ENCODE data around the gene VIPR2. TPM values are rescaled to one million over a fixed set of nuclear protein-coding genes. Genes with fewer than 3 reads are reported as not detected.

Gene VIPR2
- total and polyA plus RNA-seq, 2 experiments from 2014 or later: 2.2 to 2.4 TPM

- H3K4me1 ChIP-seq (ENCODE audit: low read depth): no peaks in the 10 kb centered on the region
- no peak overlapping the region for H3K27ac ChIP-seq
- DNase-seq (ENCODE audit: low read depth in 1 of 2, low spot score in 1 of 2): no peak
- H3K36me3 ChIP-seq: no peaks in the 10 kb centered on the region
- no peaks in the 10 kb centered on the region for H3K9me3 ChIP-seq (ENCODE audit: low read depth)
- no peak overlapping the region for H3K4me3 ChIP-seq
- TF ChIP-seq, protein P1, sequence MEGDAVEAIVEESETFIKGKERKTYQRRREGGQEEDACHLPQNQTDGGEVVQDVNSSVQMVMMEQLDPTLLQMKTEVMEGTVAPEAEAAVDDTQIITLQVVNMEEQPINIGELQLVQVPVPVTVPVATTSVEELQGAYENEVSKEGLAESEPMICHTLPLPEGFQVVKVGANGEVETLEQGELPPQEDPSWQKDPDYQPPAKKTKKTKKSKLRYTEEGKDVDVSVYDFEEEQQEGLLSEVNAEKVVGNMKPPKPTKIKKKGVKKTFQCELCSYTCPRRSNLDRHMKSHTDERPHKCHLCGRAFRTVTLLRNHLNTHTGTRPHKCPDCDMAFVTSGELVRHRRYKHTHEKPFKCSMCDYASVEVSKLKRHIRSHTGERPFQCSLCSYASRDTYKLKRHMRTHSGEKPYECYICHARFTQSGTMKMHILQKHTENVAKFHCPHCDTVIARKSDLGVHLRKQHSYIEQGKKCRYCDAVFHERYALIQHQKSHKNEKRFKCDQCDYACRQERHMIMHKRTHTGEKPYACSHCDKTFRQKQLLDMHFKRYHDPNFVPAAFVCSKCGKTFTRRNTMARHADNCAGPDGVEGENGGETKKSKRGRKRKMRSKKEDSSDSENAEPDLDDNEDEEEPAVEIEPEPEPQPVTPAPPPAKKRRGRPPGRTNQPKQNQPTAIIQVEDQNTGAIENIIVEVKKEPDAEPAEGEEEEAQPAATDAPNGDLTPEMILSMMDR (IDR thresholded peaks at IDR 0.05; ENCODE audit: low read depth, low read length): no peak
- H3K27me3 ChIP-seq: peaks cover under 1% of the 10 kb centered on the region
Measured at GRCh38 chr7:159151231-159151630, 6.6 kb upstream of the VIPR2 start.

DNA sequence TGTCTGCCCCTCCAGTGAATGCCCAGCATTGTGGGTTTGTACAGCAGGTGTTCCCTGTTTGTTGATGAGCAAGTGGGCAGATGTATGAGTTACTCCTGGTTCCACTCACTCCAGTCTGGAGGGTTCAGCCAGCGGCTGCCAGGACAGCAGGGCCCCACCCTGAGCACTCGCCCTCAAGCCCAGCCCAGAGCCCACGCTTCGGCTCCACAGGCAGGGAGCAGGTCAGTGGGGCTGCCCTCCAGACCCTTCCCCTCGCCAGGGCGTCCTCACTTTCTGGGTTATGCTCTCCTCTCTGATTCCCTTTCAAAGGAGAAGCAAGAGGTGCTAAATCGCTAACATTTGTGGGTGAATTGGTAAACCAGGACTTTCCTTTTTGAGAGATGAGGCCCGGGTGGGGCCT is 4.8 kb upstream of the VIPR2 start:
- no peak for DNase-seq (ENCODE audit: low read depth in 1 of 2, low spot score in 1 of 2)
- no peak overlapping the region for H3K27ac ChIP-seq
- H3K4me3 ChIP-seq: no peak overlapping the region
- H3K36me3 ChIP-seq: no peaks in the 10 kb centered on the region
- TF ChIP-seq, protein P1 (IDR thresholded peaks at IDR 0.05; ENCODE audit: low read depth, low read length): no peak
- no peaks in the 10 kb centered on the region for H3K9me3 ChIP-seq (ENCODE audit: low read depth)
- no peaks in the 10 kb centered on the region for H3K4me1 ChIP-seq (ENCODE audit: low read depth)
- peaks cover 18% of the 10 kb centered on the region for H3K27me3 ChIP-seq

DNA sequence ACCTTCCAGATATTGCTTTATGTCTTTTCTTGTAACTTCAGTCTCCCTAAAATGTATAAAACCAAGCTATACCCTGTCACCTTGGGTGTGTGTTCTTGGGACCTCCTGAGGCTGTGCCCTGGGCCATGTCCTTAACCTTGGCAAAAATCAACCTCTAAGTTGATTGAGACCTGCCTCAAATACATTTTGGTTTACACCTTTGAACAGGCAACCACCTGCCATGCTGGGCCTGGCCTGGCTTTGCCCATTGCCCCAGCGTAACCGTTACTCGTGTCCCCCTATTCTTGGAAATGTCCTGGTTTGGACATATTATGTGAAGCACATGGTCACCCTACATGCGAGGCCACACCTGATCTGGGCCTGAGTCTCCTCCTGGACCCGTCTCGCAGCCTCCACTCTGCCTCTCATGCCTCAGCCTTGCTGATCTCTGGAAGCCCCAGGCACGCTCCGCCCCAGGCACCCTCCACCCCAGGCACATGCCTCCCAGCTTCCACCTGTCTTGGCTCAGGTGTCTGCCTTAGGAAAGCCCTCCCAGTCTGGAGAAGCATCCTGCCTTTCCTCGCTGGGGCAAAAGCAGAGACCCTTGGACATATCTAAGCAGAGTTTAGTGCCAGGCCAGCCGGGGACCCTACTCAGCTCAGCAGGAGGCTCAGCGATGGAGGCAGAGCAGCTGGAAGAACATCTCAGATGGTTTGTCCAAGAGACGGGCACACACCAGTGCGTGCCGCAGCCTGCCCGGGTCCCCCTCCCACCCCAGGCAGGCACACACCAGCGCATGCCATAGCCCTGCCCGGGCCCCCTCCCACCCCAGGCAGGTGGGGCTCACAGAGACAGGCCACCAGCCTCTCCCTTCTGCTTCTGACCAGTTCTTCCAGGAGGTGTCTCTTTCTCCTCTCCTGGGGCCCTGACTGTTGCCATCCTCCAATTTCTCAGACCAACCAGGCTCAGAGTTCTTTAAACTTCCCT is 4.0 kb upstream of the VIPR2 start:
- peaks cover 26% of the 10 kb centered on the region for H3K27me3 ChIP-seq
- peaks cover 2% of the 10 kb centered on the region for H3K4me1 ChIP-seq (ENCODE audit: low read depth)
- no peak overlapping the region for H3K4me3 ChIP-seq
- TF ChIP-seq, protein P1 (IDR thresholded peaks at IDR 0.05; ENCODE audit: low read depth, low read length): no peak
- no peaks in the 10 kb centered on the region for H3K9me3 ChIP-seq (ENCODE audit: low read depth)
- H3K27ac ChIP-seq: no peak overlapping the region
- DNase-seq (ENCODE audit: low read depth in 1 of 2, low spot score in 1 of 2): no peak
- no peaks in the 10 kb centered on the region for H3K36me3 ChIP-seq

GRCh38 chr7:159147687-159148086 is 3.0 kb upstream of the VIPR2 start:
- Histone ChIP-seq H3K36me3 (no peaks in the 10 kb centered on the region), H3K4me3 (no peak overlapping the region), H3K27me3 (peaks cover 36% of the 10 kb centered on the region), H3K27ac (no peak overlapping the region), H3K4me1 (ENCODE audit: low read depth) (peaks cover 6% of the 10 kb centered on the region), H3K9me3 (ENCODE audit: low read depth) (no peaks in the 10 kb centered on the region)
- TF ChIP-seq, protein P1 (IDR thresholded peaks at IDR 0.05; ENCODE audit: low read depth, low read length): no peak
- DNase-seq (ENCODE audit: low read depth in 1 of 2, low spot score in 1 of 2): no peak

DNA sequence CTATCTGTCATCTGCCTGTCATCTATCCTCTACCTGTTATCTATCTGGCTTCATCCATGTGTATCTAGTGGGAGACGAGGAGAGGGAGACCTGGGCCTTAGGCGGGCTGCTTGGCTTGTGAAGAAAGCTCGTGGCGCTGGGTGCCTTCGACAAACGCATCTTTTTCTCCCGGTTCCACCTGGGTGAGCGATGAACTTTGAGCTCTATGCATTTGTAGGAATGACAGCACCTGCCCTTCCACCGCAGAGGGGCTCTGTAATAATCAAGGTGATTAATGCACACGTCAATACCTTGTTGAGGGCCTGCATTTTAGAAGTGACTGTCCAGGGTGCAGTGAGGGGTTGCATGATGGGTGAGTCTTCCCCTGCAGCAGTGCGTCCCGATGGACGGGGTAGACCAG is 2.6 kb upstream of the VIPR2 start:
- TF ChIP-seq, protein P1 (IDR thresholded peaks at IDR 0.05; ENCODE audit: low read depth, low read length): no peak
- no peaks in the 10 kb centered on the region for H3K36me3 ChIP-seq
- no peaks in the 10 kb centered on the region for H3K9me3 ChIP-seq (ENCODE audit: low read depth)
- H3K27ac ChIP-seq: no peak overlapping the region
- no peak overlapping the region for H3K4me3 ChIP-seq
- peaks cover 7% of the 10 kb centered on the region for H3K4me1 ChIP-seq (ENCODE audit: low read depth)
- H3K27me3 ChIP-seq: peaks cover 39% of the 10 kb centered on the region
- DNase-seq (ENCODE audit: low read depth in 1 of 2, low spot score in 1 of 2): no peak

Measured in cardiac muscle cell (in vitro differentiated cells and primary cell).